HG03378 (cell line): Measurements from ENCODE around the gene SUPT3H.

Experiments used
- ATAC-seq: cut with Tn5 transposase; IDR thresholded peaks from one replicate; pipeline ENCODE4 v1.9.1; 2021; ENCODE audit warnings: mild to moderate bottlenecking, moderate library complexity; ENCODE audit not compliant: unreplicated experiment

The SUPT3H gene

GRCh38 chr6:45265246-45265645 lies 112.5 kb downstream of the SUPT3H start:
- ATAC-seq, result no peak

GRCh38 chr6:45260696-45261095 lies 117.0 kb downstream of the SUPT3H start:
- ATAC-seq, result no peak

GRCh38 chr6:45256697-45257695 lies 120.7 kb downstream of the SUPT3H start:
- ATAC-seq, result no peak

- ATAC-seq, result no peak
These were observed 122.3 kb downstream of the SUPT3H start for GRCh38 chr6:45255434-45255833.

GRCh38 chr6:45254253-45254652 lies 123.5 kb downstream of the SUPT3H start:
- ATAC-seq, result no peak

GRCh38 chr6:45253453-45253852 lies 124.3 kb downstream of the SUPT3H start:
- no peak for ATAC-seq

- ATAC-seq, result no peak
These were observed 146.1 kb downstream of the SUPT3H start for GRCh38 chr6:45231660-45232059.

- no peak for ATAC-seq
These were observed 148.3 kb downstream of the SUPT3H start for GRCh38 chr6:45229416-45229815.

GRCh38 chr6:45226081-45226480 lies 151.7 kb downstream of the SUPT3H start:
- no peak for ATAC-seq

- no peak for ATAC-seq
These were observed 155.4 kb downstream of the SUPT3H start for GRCh38 chr6:45222380-45222779.

GRCh38 chr6:45215759-45216158 lies 162.0 kb downstream of the SUPT3H start:
- ATAC-seq, result no peak

- ATAC-seq, result no peak
These were observed 164.8 kb downstream of the SUPT3H start for GRCh38 chr6:45212976-45213375.

- ATAC-seq, result no peak
These were observed 168.0 kb downstream of the SUPT3H start for GRCh38 chr6:45209762-45210161.

- no peak for ATAC-seq
These were observed 170.8 kb downstream of the SUPT3H start for GRCh38 chr6:45206793-45207492.

- no peak for ATAC-seq
These were observed 176.2 kb downstream of the SUPT3H start for GRCh38 chr6:45201484-45201883.

- no peak for ATAC-seq
These were observed 177.2 kb downstream of the SUPT3H start for GRCh38 chr6:45200510-45200909.

GRCh38 chr6:45199554-45199953 lies 178.2 kb downstream of the SUPT3H start:
- no peak for ATAC-seq

- no peak for ATAC-seq
These were observed 181.6 kb downstream of the SUPT3H start for GRCh38 chr6:45196121-45196520.

- no peak for ATAC-seq
These were observed 182.6 kb downstream of the SUPT3H start for GRCh38 chr6:45195137-45195536.

- ATAC-seq, result no peak
These were observed 185.2 kb downstream of the SUPT3H start for GRCh38 chr6:45192556-45192955.

- no peak for ATAC-seq
These were observed 186.3 kb downstream of the SUPT3H start for GRCh38 chr6:45191414-45191813.

- ATAC-seq, result no peak
These were observed 189.9 kb downstream of the SUPT3H start for GRCh38 chr6:45187836-45188235.
